ENCODE measurements around the gene GRID2. TPM values are rescaled to one million over a fixed set of nuclear protein-coding genes. Genes with fewer than 3 reads are reported as not detected.

GRID2 gene
- total RNA-seq, 3 donors from 2014 or later: under 0.01 TPM

DNA sequence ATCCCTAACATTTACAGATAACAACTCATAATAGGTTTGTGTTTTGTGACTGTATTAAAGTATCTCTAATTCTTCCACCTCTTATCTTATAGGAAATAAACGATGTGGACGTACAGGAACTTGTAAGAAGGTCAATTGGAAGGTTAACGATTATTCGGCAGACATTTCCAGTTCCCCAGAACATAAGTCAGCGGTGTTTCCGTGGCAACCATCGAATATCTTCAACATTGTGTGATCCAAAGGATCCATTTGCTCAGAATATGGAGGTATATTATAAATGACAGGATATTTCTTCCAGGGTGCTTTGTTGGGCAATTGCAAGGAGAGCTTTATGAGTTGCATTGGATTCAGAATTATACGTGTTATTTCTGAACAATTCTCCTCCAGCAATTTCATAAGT is 912.9 kb downstream of the GRID2 start:
- Histone ChIP-seq H3K4me3 (no peak overlapping the region), H3K27ac (no peak overlapping the region), H3K27me3 (no peaks in the 10 kb centered on the region), H3K9me3 (no peaks in the 10 kb centered on the region), H3K36me3 (no peaks in the 10 kb centered on the region), H3K4me1 (no peaks in the 10 kb centered on the region)
- TF ChIP-seq POLR2A (IDR thresholded peaks at IDR 0.05) (no peak), POLR2AphosphoS5 (IDR thresholded peaks at IDR 0.05) (no peak)
- TF ChIP-seq, protein P1, sequence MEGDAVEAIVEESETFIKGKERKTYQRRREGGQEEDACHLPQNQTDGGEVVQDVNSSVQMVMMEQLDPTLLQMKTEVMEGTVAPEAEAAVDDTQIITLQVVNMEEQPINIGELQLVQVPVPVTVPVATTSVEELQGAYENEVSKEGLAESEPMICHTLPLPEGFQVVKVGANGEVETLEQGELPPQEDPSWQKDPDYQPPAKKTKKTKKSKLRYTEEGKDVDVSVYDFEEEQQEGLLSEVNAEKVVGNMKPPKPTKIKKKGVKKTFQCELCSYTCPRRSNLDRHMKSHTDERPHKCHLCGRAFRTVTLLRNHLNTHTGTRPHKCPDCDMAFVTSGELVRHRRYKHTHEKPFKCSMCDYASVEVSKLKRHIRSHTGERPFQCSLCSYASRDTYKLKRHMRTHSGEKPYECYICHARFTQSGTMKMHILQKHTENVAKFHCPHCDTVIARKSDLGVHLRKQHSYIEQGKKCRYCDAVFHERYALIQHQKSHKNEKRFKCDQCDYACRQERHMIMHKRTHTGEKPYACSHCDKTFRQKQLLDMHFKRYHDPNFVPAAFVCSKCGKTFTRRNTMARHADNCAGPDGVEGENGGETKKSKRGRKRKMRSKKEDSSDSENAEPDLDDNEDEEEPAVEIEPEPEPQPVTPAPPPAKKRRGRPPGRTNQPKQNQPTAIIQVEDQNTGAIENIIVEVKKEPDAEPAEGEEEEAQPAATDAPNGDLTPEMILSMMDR (IDR thresholded peaks at IDR 0.05): no peak
- no peak for DNase-seq (ENCODE audit: low spot score in 2 of 2)
- intact Hi-C loops (cut with DNase I; ENCODE audit: low total_unique reads): no loop called here

DNA sequence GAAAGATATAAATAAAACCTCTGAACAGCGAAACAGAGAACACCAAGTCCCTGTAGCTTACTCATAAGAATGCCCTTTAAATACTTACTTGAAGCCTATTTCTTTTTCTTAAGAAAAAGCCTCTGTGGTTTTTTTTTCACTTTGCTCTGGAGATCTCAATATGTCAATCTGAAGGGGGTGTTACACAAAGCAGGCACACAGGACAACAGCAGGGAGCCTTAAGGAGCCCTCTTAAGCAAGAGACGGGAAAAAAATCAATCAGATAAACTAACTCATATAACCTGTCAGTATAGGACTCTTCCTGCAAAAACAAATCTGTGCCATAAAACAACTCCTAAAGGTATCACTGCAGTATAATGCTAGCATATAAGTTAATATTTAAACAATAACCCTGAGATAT is 913.7 kb downstream of the GRID2 start:
- DNase-seq (ENCODE audit: low spot score in 2 of 2): no peak
- no peak overlapping the region for H3K27ac ChIP-seq
- no peak for TF ChIP-seq POLR2AphosphoS5 (IDR thresholded peaks at IDR 0.05)
- TF ChIP-seq, protein P1 (IDR thresholded peaks at IDR 0.05): no peak
- no peak for TF ChIP-seq POLR2A (IDR thresholded peaks at IDR 0.05)
- intact Hi-C loops (cut with DNase I; ENCODE audit: low total_unique reads): no loop called here
- H3K9me3 ChIP-seq: no peaks in the 10 kb centered on the region
- no peaks in the 10 kb centered on the region for H3K27me3 ChIP-seq
- no peak overlapping the region for H3K4me3 ChIP-seq
- no peaks in the 10 kb centered on the region for H3K36me3 ChIP-seq
- no peaks in the 10 kb centered on the region for H3K4me1 ChIP-seq

DNA sequence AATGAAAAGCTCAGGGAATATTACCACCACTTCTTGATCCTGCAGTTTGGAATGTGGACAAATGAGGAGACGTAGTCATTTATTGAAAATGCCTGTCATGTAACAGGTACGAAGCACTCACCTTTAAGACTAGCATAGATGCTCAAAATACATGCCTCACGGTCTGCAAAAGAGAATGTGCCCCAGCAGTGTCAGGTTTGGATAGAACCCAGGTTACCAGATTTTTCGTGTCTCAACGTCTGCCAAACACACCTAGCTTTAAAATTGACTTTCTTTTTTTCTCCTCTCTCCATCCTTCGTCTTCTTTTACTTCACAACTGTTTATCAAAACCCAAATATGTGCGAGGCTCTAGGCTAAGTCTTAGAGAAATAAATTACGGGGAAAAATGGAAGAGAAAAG is 918.0 kb downstream of the GRID2 start:
- Histone ChIP-seq H3K4me3 (no peak overlapping the region), H3K27ac (no peak overlapping the region), H3K27me3 (no peaks in the 10 kb centered on the region), H3K4me1 (no peaks in the 10 kb centered on the region), H3K36me3 (no peaks in the 10 kb centered on the region), H3K9me3 (no peaks in the 10 kb centered on the region)
- intact Hi-C loops (cut with DNase I; ENCODE audit: low total_unique reads): no loop called here
- no peak for DNase-seq (ENCODE audit: low spot score in 2 of 2)
- TF ChIP-seq, protein P1 (IDR thresholded peaks at IDR 0.05): no peak
- TF ChIP-seq POLR2A (IDR thresholded peaks at IDR 0.05) (no peak), POLR2AphosphoS5 (IDR thresholded peaks at IDR 0.05) (no peak)

DNA sequence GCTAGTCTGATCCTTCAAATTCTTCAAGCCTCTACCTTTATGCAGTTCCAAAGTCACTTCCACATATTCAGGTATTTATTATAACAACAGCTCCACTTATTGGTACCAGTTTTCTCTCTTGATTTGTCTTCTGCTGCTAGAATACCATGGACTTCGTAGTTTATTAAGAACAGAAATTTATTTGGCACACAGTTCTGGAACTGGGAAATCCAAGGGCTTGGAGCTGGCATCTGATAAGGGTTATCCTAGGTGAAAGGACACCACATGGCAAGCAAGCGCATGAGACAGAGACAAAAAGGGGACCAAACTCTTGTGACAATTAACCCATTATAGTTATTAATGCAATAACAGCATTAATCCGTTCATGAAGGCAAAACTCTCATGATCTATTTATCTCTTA is 924.3 kb downstream of the GRID2 start:
- Histone ChIP-seq H3K27me3 (no peaks in the 10 kb centered on the region), H3K4me3 (no peak overlapping the region), H3K9me3 (no peaks in the 10 kb centered on the region), H3K4me1 (no peaks in the 10 kb centered on the region), H3K36me3 (no peaks in the 10 kb centered on the region), H3K27ac (no peak overlapping the region)
- intact Hi-C loops (cut with DNase I; ENCODE audit: low total_unique reads): no loop called here
- TF ChIP-seq POLR2AphosphoS5 (IDR thresholded peaks at IDR 0.05): no peak
- TF ChIP-seq, protein P1 (IDR thresholded peaks at IDR 0.05): no peak
- no peak for TF ChIP-seq POLR2A (IDR thresholded peaks at IDR 0.05)
- DNase-seq (ENCODE audit: low spot score in 2 of 2): no peak

DNA sequence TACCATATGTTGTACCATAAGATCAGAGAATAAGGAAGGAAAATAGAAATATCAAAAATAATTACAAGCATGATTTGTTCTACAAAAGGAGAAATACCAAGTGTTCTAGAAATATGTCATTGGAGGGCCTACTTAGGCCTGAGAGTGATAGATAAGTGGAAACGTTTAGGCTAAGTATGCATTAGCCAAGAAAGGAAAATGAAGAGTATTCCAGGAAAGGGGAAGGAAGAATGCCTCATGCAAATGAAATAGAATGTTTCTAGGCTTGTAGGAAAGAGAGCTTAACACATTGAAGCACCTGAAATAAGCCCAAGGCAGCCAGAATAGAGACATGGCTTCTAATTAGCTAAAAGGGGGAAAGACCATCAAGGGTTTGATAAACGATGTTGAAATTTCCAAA is 929.1 kb downstream of the GRID2 start:
- H3K4me3 ChIP-seq: no peak overlapping the region
- H3K27ac ChIP-seq: no peak overlapping the region
- no peaks in the 10 kb centered on the region for H3K4me1 ChIP-seq
- H3K9me3 ChIP-seq: no peaks in the 10 kb centered on the region
- H3K27me3 ChIP-seq: no peaks in the 10 kb centered on the region
- intact Hi-C loops (cut with DNase I; ENCODE audit: low total_unique reads): no loop called here
- H3K36me3 ChIP-seq: no peaks in the 10 kb centered on the region
- no peak for DNase-seq (ENCODE audit: low spot score in 2 of 2)
- TF ChIP-seq POLR2AphosphoS5 (IDR thresholded peaks at IDR 0.05) (no peak), POLR2A (IDR thresholded peaks at IDR 0.05) (no peak)
- TF ChIP-seq, protein P1 (IDR thresholded peaks at IDR 0.05): no peak

Measured in breast epithelium (tissue), 4 donors.